COLO829 (cell line): ENCODE measurements around the gene SBSN.
A peak's percentile ranks its signal among the peaks of the same experiment; 100 is the strongest.

ENCODE experiments used
- DNase-seq: peaks from one replicate; pipeline ENCODE4 v3.0.0; 2012; ENCODE audit warnings: low spot score

Gene SBSN

GRCh38 chr19:35509018-35509652 lies 19.0 kb downstream of the SBSN start:
- no peak for DNase-seq

- DNase-seq = no peak
These were observed 20.0 kb downstream of the SBSN start for GRCh38 chr19:35508129-35508528.

- DNase-seq = no peak
These were observed 20.6 kb downstream of the SBSN start for GRCh38 chr19:35507561-35507960.

- DNase-seq = no peak
These were observed 22.1 kb downstream of the SBSN start for GRCh38 chr19:35506011-35506410.

- DNase-seq = no peak
These were observed 25.4 kb downstream of the SBSN start for GRCh38 chr19:35502751-35503150.

GRCh38 chr19:35501684-35502083 lies 26.4 kb downstream of the SBSN start:
- no peak for DNase-seq

- DNase-seq = no peak
These were observed 27.5 kb downstream of the SBSN start for GRCh38 chr19:35500611-35501010.

GRCh38 chr19:35498984-35499527 lies 29.1 kb downstream of the SBSN start:
- no peak for DNase-seq

- DNase-seq = no peak
These were observed 29.9 kb downstream of the SBSN start for GRCh38 chr19:35498220-35498619.

- DNase-seq = no peak
These were observed 30.7 kb downstream of the SBSN start for GRCh38 chr19:35497406-35497805.

GRCh38 chr19:35495107-35496064 lies 32.7 kb downstream of the SBSN start:
- DNase-seq = peak; percentile 79

- no peak for DNase-seq
These were observed 34.1 kb downstream of the SBSN start for GRCh38 chr19:35493971-35494370.

- no peak for DNase-seq
These were observed 36.2 kb downstream of the SBSN start for GRCh38 chr19:35491836-35492360.

- DNase-seq = no peak
These were observed 37.7 kb downstream of the SBSN start, which contains the start of gene KRTDAP for GRCh38 chr19:35490364-35490763. KRTDAP (minus strand) TSS chr19:35490464; CDS start chr19:35490442, 22 bp downstream.

- no peak for DNase-seq
These were observed 39.4 kb downstream of the SBSN start for GRCh38 chr19:35488677-35489076.

GRCh38 chr19:35487656-35488182 lies 40.4 kb downstream of the SBSN start:
- no peak for DNase-seq

- no peak for DNase-seq
These were observed 41.8 kb downstream of the SBSN start for GRCh38 chr19:35486268-35486708.

- no peak for DNase-seq
These were observed 43.7 kb downstream of the SBSN start for GRCh38 chr19:35484252-35485036.

- DNase-seq = no peak
These were observed 45.0 kb downstream of the SBSN start for GRCh38 chr19:35483089-35483488.

- DNase-seq = no peak
These were observed 49.1 kb downstream of the SBSN start for GRCh38 chr19:35478794-35479677.

GRCh38 chr19:35476149-35476548 lies 52.0 kb downstream of the SBSN start:
- DNase-seq = no peak
